NCI-H1048 (cell line): ENCODE data around the gene GSTK1.
"Not testable (repeated sequence)": the region's sequence is repeated elsewhere in the genome, so short reads cannot be mapped to it uniquely, and the experiment has no call there.

ENCODE experiments used
- DNase-seq: peaks from one replicate; lab custom pipeline; 2025; lab: John Stamatoyannopoulos, UW

Gene GSTK1

DNA sequence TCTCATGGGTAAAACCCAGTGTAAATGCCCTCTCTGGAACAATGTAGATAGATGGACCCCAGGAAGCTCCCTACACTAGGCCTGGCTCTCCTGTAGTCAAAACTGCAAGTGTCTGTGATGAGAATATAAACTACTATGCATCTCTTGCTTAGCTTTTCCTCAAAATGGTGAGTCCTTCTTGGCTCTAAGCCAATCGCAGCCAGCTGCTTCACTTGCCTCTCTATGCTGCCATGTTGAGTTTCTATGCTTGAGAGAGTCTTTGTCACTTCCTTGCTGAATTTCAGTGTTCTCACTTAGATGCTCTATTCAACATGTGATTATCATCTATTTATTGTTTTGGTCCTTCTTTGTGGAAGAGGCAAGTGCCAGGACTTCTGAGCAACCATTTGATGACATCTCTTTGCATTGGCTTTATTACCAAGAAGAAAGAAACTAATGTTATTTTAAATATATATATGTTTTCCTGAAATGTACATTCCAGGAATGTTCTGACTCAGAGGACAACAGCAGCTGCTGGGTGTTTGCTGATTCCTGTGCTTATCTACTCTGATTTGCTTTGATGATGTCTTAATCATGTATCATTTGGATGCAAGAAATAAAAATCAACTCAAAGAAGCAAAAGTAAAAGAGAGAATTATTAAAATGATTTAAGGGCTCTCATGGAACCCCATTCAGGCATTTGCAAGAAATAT, 24.8 kb upstream of the GSTK1 start:
- no peak for DNase-seq

DNA sequence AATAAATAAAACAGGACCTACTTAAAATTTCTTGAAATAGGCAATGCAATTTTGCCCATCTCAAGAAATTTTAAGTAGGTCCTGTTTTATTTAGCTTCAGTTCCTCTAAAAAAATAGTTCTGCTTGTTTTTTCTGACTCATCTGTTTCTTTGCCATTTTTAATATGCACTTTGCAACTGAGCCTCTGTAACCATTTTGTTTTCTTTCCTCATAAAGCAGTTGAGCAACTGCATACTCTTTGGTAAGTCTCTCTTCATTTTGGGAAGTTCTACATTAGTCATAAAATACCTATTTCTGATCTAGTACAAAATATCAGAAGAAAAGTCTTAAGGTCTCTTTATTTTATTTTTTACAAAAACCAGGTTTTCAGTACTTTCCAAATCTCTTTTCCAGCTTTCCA, 23.4 kb upstream of the GSTK1 start:
- no peak for DNase-seq

GRCh38 chr7:143240291-143241168, 22.7 kb upstream of the GSTK1 start:
- peak; percentile 8 for DNase-seq

GRCh38 chr7:143242306-143242705, 20.9 kb upstream of the GSTK1 start:
- no peak for DNase-seq

- DNase-seq = no peak
Measured at GRCh38 chr7:143243111-143243510, 20.1 kb upstream of the GSTK1 start.

- no peak for DNase-seq
Measured at GRCh38 chr7:143243614-143244013, 19.6 kb upstream of the GSTK1 start.

- DNase-seq = no peak
Measured at GRCh38 chr7:143244321-143244720, 18.9 kb upstream of the GSTK1 start.

DNA sequence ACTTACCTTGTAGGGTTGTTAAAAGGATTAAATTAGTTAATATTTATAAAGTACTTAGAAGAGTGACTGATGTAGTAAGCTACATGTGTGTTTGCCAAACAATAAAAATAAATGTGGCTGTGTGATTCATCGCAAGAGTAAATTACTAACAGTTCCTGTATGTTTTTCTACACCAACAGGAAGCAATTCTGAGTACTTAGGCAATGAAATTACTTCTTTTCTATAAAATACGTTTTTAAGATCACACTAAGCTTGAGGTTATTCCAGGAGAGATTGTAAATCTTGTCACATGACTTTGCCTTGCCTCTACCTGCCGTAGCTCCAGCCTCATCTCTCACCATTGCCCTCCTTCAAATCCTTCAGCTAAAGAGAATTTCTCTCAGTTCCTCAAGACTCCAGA, 18.1 kb upstream of the GSTK1 start:
- no peak for DNase-seq

GRCh38 chr7:143247372-143247771, 15.9 kb upstream of the GSTK1 start:
- no peak for DNase-seq

DNA sequence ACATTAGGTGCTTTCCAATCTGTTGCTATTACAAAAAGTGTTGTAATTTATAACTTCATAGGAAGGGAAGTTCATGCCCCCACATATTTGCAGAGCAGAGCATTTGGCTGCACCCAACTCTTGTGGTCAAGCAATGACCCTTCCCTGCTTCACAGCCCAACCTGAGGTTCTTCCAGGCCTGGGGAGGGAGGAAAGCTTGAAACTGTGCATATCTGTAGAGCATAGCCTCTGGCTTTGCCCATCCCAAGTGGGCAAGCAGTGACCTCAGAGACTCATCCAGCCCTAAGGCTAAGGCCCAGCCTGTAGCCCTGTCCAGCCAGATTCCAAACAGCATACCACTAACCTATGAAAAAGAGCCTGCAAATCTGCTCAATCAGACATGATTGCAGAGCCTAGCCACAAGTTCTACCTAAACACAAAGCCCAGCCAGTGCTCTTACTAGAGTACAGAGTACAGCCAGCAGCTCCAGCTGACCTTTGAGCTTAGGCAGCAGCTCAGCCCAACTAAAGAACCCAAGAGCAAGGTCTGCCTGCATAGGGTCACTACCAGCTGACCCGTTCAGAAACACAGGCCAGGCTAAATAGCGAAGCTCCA, 14.4 kb upstream of the GSTK1 start:
- no peak for DNase-seq

DNA sequence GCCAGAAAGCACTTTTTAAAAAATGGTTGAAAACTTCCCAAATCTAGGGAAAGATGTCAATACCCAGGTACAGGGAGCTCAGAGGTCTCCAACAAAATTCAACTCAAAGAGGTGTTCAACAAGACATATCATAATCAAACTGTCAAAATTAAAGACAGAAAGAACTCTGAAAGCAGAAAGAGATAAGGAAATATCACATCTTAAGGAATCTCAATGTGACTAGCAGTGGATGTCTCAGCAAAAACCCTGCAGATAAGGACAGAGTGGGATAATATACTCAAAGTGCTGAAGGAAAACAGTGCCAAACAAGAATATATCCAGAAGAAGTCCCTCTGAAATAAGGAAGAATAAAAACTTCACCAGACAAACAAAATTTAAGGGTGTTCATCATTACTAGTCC, 13.0 kb upstream of the GSTK1 start:
- DNase-seq = no peak

DNA sequence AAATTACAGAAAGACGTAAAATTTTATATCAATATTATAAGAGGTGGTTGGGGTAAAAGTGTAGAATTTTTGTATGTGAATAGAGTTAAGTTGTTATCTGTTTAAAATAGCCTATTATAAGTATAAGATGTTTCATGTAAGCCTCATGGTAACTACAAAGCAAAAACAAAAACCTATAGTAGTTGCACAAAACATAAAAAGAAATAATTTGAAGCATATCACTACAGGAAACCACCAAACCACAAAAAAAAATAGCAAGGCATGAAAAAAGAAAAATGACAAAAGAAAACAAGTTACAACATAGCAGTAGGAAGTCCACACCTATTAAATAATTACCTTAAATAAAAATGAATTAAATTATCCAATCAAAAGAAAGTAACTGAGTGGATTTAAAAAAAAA, 12.4 kb upstream of the GSTK1 start:
- no peak for DNase-seq

- no peak for DNase-seq
Measured at GRCh38 chr7:143252006-143252405, 11.2 kb upstream of the GSTK1 start.

DNA sequence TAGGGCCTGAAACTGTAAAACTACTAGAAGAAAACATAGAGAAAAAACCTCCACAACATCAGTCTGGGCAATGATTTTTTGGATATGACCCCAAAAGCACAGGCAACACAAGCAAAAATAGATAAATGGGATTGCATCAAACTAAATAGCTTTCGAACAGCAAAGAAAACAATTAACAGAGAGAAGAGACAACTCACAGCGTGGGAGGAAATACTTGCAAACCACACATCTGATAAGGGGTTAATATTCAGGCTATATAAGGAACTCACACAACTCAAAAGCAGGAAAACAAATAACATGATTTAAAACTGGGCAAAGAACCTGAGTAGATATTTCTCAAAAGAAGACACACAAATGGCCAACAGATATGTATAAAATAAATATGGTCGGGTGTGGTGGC, 7.7 kb upstream of the GSTK1 start:
- DNase-seq = no peak

DNA sequence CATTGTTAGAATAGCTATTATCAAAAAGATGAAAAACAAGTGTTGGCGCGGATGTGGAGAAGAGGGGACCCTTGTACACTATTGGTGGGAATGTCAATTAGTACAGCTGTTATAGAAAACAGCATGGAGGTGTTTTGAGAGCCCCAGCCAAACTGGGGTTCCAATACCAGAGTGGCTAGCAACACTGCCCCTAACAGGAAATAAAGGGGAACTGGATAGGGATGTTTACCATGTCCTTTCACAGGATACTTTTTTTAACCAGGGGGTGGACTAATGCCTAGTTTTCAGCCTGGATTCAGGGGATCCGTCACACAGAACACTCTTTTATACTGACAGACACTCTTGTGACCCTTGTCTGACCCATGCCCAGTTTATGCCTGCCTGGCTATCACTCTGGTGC, 6.9 kb upstream of the GSTK1 start:
- no peak for DNase-seq

DNA sequence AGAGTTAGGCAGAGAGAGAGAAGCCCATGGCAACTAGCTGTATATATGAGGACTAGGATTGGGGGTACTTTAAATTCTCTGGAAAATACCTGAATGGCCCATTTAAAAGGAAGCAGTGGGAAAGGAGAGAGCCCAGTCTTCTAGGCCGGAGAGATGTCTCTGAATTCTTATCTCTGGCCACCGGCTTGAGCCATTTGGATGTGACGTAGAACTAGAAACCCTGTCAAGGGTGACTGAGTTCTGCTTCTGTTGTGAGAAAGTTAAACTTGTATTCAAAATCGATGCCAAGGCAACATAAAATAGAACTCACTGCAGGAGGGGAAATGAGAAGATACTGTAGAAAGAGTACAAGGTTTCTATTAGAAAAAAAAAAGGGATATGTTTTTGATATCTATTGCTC, 6.3 kb upstream of the GSTK1 start:
- DNase-seq = no peak

DNA sequence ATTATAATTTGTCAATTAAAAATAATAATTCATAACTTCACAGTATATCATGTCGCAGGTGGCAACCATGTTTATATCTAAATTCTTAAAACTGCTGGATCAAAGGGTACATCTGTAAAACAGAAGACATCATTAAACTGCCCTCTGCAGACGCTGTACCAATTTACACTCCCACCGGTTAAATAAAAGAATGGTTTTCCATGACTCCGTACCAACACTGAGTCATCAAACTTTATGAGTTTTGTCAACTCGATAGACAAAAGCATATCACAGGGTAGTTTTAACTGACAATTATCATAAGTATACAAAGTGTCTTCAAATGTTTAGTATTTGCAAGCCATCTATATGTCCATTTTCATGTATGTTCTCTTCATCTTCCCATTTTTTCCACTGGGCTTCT, 5.7 kb upstream of the GSTK1 start:
- no peak for DNase-seq

- no peak for DNase-seq
Measured at GRCh38 chr7:143258831-143259230, 4.4 kb upstream of the GSTK1 start.

- no peak for DNase-seq
Measured at GRCh38 chr7:143259765-143260164, 3.5 kb upstream of the GSTK1 start.

GRCh38 chr7:143261901-143262300, 1.3 kb upstream of the GSTK1 start:
- DNase-seq = no peak

GRCh38 chr7:143264196-143264568, 941 bp downstream of the GSTK1 start:
- DNase-seq = not testable (repeated sequence)

GRCh38 chr7:143265017-143265693, 1.9 kb downstream of the GSTK1 start:
- DNase-seq = no peak

DNA sequence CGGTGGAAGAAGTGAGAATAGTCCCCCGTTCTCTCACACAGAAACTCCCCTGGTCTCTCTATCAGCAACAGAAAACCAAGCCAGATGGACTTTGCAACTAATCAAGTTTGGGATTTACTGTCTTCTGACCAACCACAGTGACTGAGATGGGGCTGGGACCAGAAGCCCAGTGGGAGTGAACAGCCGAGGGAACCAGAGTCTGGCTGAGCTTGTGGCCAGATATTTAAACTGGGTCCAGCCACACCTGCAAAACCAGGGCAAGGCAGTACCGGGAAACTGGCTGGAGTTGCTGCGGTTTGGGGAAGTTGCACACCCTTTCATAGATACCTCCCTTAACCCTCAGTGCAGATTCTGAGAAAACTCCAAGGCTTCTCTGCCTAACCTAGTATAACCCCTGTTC, 6.0 kb downstream of the GSTK1 start:
- DNase-seq = no peak
